ENCODE results near the gene EEF1E1.

The EEF1E1 gene

DNA sequence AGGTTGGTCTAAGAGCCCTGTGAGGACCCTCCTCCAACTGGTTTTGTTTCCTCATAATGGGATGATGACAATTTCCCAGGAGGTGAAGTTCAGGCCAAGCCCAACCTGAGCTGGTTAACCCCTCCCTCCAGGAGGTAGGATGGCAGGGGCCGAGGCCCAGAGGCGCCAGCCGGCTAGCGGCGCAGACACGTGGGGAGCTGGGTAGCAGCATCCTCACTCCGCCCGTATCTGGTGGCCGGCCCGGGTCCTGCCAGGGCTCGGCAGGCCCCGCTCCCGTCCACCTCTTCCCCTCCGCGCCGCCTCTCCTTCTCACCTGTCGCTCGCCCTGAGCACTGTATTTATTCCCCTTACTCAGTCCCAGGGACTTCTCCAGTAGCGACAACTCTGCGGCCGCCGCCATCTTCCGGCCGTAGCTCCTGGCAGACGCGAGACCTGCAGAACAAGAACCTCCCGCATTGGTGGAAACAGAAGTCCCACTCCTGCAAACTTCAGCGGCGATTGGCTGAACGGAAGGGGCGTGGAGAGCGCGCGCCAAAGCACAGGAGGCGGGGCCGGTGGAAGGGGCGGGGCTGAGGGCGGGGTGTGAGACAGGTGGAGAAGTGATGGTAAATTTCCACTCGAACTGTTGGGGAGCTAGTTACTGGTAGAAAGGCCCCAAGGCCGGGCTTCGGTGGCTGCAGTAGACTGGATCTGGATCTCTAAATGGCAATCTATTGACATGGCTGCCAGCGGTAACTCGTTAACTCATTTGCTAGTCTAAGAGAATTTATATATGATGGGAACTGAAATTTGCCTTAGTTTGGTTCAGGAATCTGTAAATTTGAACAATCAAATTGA lies at the start of gene EEF1E1:
Gene EEF1E1 (minus strand): TSS at position 427 of the 837 bp plus-strand sequence. CDS start 27 bp downstream, at position 400.
- peak; percentile 92 for DNase-seq

DNA sequence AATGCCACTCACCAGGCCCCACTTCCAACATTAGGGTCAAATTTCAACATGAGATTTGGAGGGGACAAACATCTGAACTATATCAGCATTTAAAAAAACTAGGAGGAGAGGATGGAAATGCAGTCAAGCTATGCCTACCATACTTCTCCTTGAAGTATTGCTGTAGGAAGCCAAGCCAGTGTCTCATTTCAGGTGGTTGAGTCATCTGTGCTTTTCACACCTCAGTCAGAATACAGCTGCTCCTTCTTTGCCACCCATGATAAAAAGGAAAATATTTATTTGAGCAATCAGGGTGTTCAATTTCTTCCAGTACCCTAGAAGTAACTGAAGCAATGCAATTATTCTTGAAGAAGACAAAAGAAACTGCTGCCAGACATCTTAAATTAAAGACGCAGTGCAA lies 47.0 kb upstream of the EEF1E1 start:
- no peak for DNase-seq

DNA sequence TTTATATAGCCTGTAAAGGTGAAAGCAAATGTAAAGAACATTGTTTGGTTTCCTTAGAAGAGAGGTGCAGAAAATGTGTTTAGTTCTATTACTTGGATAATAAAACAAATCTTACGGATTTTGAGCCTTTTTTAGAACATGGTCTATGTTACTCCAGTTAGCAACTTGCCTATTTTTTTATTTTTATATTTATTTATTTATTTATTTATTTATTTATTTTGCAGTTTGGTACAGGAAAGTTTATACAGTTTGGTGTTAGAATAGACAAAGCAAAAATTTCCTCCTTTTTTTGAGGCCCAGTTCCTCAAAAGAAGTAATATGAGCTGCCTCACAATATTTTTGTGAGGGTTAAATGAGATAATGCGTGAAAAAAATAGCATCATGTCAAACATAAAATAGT lies 41.6 kb upstream of the EEF1E1 start:
- DNase-seq: no peak

DNA sequence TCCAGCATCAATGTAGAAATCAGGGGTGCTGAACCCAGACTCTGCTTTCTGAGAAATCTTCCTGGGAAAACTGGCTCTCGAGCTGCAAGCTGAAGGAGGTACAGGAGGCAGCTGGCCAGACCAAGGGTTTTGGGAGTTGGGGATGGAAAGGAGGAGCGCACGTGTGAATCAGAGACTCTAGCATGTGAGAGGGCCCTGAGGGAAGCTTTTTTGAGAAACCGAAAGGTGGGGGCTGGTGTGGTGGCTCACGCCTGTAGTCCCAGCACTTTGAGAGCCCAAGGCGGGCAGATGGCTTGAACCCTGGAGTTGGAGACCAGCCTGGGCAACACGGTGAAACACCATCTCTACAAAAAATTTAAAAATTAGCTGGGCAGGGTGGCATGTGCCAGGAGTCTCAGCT lies 37.1 kb upstream of the EEF1E1 start:
- DNase-seq: no peak

DNA sequence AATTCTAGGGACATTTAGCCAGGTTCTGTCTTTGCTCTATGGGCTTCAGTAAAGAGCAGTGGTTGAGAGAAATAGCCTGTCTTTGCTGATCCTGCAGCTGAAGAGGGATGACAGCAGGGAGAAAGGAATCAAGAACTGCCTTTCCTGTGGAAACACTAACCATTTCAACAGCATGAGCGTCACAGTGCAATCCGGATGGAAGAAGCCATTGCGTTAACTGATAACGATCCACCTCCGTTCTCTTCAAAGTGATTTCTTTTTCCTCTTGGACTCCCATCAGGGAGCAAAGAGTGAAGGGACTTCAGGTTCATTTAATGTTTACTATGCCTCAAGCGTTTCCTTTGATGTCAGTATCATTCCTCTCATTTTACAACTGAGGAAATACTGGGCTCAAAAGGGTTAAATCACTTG lies 35.2 kb upstream of the EEF1E1 start:
- no peak for DNase-seq

DNA sequence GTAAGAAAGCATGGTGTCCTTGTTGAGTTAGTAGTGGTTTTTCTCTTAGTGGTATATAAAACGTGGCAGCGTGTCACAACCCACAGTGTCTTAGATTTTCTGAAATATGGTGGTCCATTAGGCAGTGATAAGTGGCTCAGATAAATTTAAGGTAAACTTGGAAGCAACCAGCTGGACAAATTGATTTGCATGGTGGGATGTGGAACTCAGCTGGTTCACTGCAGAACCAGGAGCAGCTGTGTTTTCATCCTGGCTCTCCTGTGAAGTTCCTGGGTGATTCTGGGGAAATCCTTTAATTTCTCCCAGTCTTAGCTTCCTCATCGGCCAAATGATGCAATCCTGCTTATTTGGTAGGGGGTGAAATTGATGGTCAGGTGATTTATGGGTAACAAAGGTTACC lies 32.9 kb upstream of the EEF1E1 start:
- no peak for DNase-seq

DNA sequence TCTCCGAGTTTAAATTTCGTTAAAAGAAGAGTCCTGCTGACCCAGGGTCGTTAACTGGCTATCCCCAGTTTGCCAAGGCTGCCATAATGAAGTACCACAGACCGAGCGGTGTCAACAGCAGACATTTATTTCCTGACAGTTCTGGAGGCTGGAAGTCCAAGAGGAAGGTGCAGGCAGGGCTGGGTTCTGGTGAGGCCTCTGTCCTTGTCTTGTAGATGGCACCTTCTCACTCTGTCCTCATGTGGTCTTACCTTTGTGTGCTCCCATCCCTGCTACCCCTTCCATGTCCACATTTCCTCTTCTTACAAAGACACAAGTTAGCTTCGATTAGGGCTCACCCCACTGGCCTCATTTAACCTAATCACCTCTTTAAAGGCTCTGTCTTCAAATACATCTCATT lies 29.8 kb upstream of the EEF1E1 start:
- no peak for DNase-seq

DNA sequence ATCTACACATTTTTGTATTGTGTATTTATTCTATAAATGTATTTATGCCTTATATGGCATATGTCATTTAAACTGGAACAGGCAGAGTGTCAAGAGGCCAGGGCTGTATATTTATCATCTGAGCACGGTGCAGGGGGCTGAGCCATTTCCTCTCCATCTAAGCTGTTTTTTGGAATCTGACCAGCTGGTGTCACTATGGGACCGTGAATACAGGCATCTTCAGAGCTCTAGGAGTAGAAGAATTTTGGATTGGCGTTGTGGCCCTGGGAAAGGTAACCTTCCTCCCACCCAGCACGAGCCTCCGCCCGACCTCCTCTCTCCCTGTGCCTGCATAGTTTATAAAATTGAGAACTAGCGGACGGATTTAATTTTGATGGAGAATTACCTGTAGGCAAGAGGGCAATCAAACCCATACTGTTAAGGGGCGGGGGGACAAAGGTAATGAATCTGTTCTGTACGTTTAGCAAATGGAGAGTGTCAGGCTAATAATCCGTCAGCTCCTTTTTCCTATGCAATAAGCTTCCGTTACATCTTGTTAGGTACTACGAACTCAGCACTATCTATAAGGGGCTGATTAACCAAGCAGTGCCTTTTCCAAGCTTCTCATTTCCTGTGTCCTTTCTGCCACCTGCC lies 29.0 kb upstream of the EEF1E1 start:
- peak; percentile 91 for DNase-seq

DNA sequence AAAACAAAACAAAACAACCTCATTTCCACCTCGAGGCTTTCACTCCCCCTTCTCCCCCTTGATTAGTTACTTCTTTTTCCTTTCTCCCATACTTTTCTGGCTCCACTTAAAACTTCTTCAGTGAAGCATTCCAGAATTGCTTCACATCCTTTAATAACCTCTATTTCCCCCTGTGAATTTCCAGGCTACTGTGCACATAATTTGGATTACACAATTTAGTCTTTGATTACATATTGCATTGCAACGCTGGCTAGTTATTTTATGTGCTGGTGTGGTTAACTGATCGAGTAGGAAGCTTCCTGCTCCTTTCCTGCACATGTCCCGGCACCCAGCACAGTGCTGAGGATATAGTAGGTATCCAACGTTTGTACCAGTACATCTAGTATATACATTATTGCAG lies 28.1 kb upstream of the EEF1E1 start:
- DNase-seq: no peak

DNA sequence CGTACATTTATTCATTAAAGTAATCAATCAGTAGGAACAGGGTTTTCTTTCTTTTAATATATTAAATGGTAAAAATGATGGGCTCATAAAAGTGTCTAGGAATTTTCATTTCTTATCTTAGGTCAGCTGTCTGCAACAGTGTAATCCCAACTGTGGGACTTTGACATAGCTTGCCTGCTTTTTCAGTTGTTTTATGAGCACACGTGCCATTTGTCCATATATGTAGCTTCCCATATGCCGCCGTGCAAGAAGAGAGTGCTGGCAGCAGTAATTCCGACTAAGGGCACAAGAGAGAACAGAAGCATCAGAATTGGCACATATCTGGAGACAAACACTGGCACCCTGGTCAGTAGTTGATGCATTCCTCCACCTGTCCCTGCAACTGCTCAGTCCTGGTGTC lies 20.9 kb upstream of the EEF1E1 start:
- DNase-seq: no peak

DNA sequence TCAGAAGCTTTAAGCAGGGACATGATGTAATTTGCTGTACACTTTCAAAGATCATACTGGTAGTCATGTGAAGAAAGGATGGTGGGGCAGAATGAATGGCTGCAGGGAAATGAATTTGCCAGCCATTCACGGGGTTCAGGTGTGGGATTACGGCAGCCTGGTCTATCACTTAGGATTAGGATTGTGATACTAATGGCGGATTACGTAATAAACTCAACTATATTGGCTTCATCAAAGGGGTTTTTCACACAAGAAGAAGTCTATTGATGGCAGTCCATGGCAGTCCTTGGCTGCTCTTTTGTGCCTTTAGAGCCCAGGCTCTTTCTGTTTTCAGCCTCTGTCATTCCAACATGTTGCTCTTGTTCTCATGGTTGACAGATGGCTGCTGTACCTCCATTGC lies 12.6 kb upstream of the EEF1E1 start:
- DNase-seq: no peak

DNA sequence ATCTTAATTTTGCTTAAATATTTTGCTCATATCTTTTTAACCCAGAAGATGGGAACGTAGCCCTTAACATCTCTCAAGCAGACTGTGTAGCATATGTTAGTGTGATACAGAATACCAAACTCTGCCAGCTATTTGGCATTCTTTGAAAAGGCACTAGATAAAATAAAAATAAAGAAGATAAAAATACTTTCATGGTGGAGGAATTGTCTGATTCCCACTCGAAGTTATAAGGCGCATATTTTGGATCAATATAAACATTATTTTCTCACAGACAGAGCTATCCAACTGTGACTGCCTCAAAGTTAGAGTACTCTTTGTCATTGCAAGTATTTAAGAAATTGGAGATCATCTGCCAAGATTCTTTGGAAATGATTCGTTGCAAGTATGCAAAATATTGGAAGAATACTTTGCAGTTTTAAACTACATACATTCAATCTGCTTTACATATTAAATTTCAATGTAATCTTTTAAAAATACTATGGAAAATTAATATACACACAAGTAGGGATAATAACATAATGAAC lies 10.8 kb upstream of the EEF1E1 start:
- DNase-seq: no peak

DNA sequence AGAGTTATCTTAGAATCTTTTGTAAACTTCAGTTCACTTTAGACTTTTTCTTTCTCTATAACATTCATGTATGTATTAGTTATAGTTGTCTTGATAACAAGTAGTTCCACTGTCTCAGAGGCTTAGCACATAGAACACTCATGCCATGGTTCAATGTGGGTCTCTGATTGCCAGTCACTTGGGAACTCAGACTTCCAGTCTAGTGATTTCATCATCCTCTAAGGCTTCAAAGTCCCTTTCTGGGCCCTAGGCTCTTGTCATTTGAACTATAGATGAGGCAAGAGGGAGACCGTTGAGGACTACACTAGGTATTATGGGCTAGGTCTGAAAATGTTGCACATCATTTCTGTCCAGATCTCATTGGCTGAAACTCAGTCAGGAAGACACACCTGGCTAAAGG lies 8.4 kb upstream of the EEF1E1 start:
- no peak for DNase-seq

DNA sequence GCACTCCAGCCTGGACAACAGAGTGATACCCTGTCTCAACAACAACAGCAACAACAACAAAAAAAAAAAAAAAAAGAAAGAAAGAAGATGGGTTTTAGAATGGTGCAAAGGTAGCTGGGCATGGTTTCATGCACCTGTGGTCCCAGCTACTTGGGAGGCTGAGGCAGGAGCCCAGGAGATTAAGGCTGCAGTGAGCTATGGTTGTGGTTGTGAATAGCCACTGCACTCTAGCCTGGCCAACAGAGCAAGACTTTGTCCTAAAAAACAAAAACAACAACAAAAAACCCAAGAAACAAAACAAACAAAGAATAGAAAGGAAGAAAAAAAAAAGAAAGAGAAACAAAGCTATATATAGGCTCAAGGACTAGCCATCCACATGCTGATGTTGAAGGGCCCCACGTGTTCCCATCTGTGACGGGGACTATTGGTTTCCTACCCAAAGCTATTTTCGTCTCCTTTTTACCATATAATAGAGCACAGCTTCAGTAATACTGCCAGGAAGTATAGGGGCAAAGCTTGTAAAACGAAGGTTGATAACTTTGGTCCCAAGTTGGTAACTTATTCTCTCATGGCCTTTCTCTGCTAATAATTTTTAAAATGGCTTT lies 7.9 kb upstream of the EEF1E1 start:
- DNase-seq: no peak

DNA sequence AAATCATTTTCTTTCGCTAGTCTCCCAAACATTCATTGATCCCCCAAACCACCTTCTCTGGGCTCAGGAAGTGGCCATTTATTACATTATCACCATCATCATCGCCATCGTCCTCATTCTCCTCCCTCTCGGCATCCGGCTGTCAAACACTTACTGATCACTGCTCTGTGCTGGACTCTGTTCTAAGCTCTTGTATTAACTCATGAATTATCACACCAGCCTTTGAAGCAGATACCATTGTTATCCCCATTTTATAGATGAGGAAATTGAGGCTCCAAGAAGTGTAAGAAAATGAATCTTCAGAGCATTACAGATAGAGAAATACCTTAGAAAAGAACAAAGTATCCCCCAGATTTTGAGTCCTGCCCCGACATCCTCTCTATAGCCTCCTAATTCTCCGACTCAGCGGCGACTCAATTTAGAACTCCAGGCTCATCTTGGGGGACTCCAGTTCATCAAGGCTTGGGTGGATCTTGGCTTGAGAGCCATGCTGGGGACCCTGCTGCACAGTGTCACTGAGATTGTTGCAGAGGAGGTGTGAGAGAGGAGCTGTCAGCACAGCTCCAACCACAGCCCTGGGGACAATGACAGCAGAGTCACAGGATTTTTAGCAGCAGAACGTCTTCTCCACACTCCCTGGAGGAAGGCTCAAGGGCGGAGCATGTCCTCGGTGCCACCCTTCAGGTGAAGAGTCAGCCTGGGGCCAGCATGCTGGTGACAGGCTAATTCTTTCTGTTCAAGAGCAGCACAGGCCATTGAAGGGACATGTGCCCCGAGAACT lies 6.6 kb upstream of the EEF1E1 start:
- DNase-seq: no peak

DNA sequence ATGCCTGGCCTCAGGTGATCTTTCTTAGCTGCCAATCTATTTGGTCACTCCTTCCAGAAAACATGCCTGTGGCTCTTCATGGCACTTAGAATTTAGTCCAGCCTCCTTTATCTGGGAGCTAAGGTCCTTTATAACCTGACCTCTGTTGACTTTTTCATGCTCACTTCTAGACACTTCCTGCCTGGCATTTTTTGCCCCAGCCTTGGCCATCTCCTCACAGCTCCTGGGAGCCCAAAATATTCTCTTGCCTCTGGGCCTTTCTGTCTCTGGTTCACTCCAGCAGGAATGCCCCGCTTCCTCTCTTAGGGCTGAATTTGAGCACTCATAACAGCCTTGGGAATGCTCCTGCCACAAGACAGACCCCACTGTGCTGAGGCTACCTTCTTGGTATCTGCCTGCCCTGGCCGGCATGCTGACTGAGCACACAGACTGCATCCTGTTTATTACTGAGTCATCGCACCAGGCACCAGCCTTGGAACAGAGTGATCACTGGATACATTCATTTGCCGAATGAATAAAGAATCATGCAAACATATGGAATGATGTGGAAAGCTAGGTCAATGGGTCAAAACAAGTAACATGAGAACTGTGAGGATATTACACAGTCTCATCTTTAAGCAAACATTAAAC lies 5.8 kb upstream of the EEF1E1 start:
- DNase-seq: no peak

DNA sequence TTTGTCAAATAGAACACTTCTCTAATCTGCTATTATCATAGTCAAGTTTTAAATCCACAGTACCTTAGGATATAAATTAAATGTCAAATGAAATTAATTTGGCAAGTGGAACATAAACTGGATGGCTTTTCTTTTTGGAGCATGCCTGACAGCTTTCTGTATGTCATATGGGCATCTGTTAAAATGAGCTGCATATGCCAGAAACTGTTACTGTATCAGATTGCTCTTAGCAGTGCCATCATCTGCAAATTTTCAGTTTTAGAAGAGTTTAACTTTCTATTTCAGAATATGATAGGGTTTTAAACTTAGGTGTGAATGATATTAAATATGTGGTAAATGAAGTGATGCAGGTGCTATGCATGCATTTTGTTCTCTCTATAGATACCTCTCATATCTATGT lies 3.4 kb upstream of the EEF1E1 start:
- DNase-seq: peak; percentile 29

DNA sequence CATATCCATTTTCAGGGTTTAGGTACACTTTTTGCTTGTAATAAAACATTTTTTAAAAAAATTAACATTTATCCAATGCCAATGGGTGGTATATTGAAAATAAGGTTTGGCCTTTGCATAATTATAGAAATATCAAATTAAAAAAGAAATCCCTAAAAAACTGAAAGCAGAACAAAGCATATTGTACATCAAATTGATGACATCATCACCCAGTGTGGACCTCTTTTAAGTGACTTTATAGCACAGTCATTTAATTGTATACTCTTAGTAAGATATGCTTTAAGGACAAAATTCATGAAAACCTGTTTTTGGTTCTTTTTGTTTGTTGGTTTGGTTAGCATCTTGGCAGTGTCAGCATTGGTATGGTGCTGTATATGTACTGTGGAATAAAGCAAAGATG lies 1.4 kb upstream of the EEF1E1 start:
- no peak for DNase-seq

DNA sequence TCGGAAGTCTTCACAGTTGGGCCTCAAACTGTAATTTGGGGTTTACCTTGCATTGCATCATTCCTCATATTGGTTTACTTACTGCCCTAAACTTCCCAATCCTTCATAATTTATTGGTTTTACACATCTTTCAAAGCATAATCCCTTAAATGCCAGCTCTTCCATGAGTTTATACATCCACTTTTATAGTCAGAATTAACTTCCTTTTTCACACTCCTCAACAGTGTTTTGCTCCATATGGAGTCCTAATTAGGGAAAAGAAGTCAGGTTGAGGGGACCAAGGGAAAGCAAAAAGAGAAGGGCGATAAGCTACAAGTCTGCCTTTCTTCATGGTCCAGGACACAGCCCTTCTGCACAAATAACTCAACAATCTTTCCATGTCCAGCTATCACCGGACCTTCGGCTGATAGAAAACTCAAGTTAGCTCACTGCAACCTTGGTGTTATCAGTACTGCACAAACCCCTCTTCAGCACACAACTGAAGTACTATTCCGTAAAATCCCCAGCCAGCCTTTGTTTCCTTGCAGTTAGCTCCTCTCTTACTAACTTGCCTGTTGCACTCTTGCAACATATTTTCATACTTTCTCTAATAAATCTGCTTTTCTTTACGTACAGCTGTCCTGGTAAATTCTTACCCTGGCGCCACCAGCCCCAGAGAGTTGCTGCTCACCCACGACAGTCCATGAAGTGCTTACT lies 2.0 kb downstream of the EEF1E1 start:
- no peak for DNase-seq

DNA sequence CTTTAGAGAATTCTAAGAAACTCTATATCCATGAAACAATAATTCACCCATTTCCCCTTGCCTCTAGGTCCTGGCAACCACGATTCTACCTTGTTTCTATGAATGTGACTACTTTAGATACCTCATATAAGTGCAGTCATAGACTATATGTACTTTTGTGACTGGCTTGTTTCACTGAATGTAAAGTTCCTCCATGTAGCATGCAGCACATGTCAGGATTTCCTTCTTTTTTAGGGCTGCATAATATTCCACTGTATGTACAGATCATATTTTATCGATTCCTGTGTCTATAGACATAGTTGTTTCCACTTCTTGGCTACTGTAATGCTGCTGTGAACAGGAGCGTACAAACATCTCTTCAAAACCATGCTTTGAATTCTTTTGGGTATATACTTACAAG lies 11.7 kb downstream of the EEF1E1 start:
- DNase-seq: no peak

DNA sequence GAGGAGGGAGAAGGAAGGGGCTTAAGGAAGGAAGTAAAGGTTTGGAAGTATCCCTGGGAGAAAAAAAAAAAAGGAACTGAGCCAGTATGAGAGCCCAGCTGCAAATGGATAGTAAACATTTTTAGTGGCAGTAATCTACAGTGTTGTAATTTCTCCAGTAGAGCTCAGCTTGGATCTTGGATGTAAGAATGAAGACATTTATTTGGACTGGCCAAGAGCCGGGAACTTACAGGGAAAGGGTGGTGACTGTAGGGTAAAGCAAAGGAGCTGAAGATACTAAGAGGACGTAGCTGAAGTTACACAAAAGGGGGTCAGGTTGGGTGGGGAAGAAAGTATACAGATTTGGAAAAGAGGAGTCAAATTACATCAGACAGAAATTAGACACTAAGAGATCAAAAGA lies 13.5 kb downstream of the EEF1E1 start:
- no peak for DNase-seq

Measured in NCI-H1694 (cell line).